Measurements from ENCODE around the gene ATP6V1C2. TPM values are rescaled to one million over a fixed set of nuclear protein-coding genes. Genes with fewer than 3 reads are reported as not detected.

The ATP6V1C2 gene
- total and polyA plus RNA-seq, 9 of the 15 experiments (the other 6 are each of a cell fraction or from before 2014, with no cell fraction given) = 0.01 to 0.31 (median 0.10) TPM; not detected in 4

DNA sequence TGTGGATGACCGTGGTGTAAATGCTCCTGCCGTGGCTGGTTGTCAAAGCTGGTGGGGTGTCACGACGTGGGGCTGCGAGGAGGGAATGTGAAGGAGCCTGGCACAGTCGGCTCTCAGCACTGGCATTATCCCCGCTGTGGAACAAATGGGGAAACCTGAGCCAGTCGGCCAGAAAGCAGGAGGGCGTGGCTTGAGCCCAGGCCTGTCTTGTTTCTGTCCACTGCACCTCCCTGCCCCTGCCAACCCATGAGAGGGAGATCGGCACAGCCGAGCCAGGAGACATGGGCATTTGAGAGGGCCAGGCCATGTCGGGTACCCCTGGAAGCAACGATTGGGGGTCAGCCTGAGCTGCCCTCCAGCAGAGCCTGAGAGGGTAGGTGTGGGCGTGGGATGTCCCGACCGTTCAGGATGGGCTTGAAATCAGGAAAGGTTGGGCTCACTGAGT, 46.7 kb downstream of the ATP6V1C2 start (continued):
- no peak for TF ChIP-seq RBM34 (IDR thresholded peaks at IDR 0.05; ENCODE audit: borderline replicate concordance, insufficient read depth, low read length)
- no peak for TF ChIP-seq CCNT2 (IDR thresholded peaks at IDR 0.05; ENCODE audit: borderline replicate concordance, extremely low read depth, insufficient read length, low read depth, low read length)
- TF ChIP-seq POLR2A (conservative IDR thresholded peaks at IDR 0.05) = no peak
- TF ChIP-seq, protein P1, sequence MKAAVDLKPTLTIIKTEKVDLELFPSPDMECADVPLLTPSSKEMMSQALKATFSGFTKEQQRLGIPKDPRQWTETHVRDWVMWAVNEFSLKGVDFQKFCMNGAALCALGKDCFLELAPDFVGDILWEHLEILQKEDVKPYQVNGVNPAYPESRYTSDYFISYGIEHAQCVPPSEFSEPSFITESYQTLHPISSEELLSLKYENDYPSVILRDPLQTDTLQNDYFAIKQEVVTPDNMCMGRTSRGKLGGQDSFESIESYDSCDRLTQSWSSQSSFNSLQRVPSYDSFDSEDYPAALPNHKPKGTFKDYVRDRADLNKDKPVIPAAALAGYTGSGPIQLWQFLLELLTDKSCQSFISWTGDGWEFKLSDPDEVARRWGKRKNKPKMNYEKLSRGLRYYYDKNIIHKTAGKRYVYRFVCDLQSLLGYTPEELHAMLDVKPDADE (conservative IDR thresholded peaks at IDR 0.05; ENCODE audit: control insufficient read depth, low read depth, low read length) = no peak
- no peak for TF ChIP-seq HDAC1 (IDR thresholded peaks at IDR 0.05)
- TF ChIP-seq ZNF184 (CRISPR knock-in tag; IDR thresholded peaks at IDR 0.05) = no peak
- TF ChIP-seq SIRT6 (IDR thresholded peaks at IDR 0.05; ENCODE audit: low read depth, low read length) = no peak

DNA sequence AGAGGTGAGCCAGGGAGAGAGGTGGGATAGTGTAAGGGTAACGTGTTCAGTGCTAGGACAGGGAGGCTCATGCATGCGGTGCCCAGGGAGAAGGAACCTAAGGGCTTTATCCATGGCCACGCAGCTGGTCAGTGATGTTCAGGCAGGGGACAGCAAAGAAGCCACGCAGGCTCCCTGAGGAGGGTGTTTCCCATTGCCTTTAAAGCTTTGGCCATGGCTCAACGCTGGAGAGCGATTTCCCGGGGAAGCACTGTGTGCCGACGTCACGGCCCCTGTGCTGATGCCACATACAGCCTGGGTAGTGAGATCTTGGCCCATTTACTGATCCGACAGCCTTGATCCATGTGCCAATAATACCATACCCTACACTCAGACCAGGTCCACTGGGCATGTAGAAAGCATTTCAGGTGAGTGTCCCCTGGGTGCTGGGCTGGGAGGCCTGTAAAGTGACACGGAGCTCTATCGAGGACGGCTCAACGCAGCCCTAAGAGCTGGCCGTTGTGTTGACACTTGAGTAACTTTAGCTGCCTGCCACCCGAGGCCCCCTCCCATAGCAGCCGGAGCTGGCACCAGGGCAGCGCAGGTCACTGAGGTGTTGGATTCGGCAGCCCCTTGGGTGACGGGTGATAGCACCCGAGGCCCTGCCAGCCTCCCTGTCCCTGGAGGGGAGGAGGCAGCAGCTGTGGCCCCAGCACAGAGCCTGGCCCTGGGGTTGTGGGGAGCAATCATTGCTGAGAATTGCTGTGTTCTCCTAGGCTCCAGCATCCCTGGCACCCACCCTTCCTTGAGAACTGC, 49.7 kb downstream of the ATP6V1C2 start:
- no peak overlapping the region for H3K27ac ChIP-seq (ENCODE audit: extremely low read depth, low read depth, low read length)
- no peak overlapping the region for H3K4me2 ChIP-seq (ENCODE audit: insufficient read depth, low read length)
- FAIRE-seq (no peak), ATAC-seq (no peak), DNase-seq (ENCODE audit: extremely low read depth in 1 of 4, low spot score in 3 of 4) (no peak)
- H3K79me2 ChIP-seq (ENCODE audit: control insufficient read depth, insufficient read depth, low read length) = no peaks in the 10 kb centered on the region
- TF ChIP-seq NUFIP1 (IDR thresholded peaks at IDR 0.05; ENCODE audit: partially characterized antibody) (no peak), MTA3 (IDR thresholded peaks at IDR 0.05; ENCODE audit: borderline replicate concordance) (no peak), NR2F6 (CRISPR knock-in tag; IDR thresholded peaks at IDR 0.05) (no peak), BRD4 (IDR thresholded peaks at IDR 0.05) (no peak), ZNF695 (CRISPR knock-in tag; IDR thresholded peaks at IDR 0.05) (no peak), BRF1 (IDR thresholded peaks at IDR 0.05; ENCODE audit: borderline replicate concordance, extremely low read depth, insufficient read length) (no peak), CEBPG (CRISPR knock-in tag; IDR thresholded peaks at IDR 0.05) (no peak), CEBPG (tag; conservative IDR thresholded peaks at IDR 0.05 in 1 of 2, IDR thresholded peaks at IDR 0.05 in 1 of 2) (no peak)
- TF ChIP-seq, protein P2, sequence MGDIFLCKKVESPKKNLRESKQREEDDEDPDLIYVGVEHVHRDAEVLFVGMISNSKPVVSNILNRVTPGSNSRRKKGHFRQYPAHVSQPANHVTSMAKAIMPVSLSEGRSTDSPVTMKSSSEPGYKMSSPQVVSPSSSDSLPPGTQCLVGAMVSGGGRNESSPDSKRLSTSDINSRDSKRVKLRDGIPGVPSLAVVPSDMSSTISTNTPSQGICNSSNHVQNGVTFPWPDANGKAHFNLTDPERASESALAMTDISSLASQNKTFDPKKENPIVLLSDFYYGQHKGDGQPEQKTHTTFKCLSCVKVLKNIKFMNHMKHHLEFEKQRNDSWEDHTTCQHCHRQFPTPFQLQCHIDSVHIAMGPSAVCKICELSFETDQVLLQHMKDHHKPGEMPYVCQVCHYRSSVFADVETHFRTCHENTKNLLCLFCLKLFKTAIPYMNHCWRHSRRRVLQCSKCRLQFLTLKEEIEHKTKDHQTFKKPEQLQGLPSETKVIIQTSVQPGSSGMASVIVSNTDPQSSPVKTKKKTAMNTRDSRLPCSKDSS (IDR thresholded peaks at IDR 0.05; ENCODE audit: low read depth, partially characterized antibody) = no peak
- TF ChIP-seq, protein P3, sequence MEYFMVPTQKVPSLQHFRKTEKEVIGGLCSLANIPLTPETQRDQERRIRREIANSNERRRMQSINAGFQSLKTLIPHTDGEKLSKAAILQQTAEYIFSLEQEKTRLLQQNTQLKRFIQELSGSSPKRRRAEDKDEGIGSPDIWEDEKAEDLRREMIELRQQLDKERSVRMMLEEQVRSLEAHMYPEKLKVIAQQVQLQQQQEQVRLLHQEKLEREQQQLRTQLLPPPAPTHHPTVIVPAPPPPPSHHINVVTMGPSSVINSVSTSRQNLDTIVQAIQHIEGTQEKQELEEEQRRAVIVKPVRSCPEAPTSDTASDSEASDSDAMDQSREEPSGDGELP (CRISPR knock-in tag; IDR thresholded peaks at IDR 0.05; ENCODE audit: borderline replicate concordance) = no peak
- BruUV-seq (replicated peaks) = no TSS peak
- peak overlapping the region in 1 of 2 experiments; percentile 22; a peak in 1 of 4 replicates for H3K9ac ChIP-seq (ENCODE audit: insufficient read depth in 1 of 2, low read depth in 2 of 2, low read length in 2 of 2)
- no peaks in the 10 kb centered on the region for H3K9me1 ChIP-seq (ENCODE audit: control insufficient read depth, insufficient read depth, low read length)
- H3K9me3 ChIP-seq (replicated peaks; ENCODE audit: control insufficient read depth, insufficient read depth, low read depth, low read length) = no peaks in the 10 kb centered on the region
- in situ Hi-C loops (cut with MboI) (no loop called here), intact Hi-C loops (cut with micrococcal nuclease) (no loop called here)
- ChIA-PET CTCF (ENCODE audit: low intra/inter-chr PET ratio) (no interaction called here), POLR2A (interaction anchor here (0.6 to 1.5 kb wide), 5 partner anchors 10 to 82 kb away, joined by 3 to 5 read pairs (median 3); no protein-coding TSS in a partner anchor)
- peaks cover 34 to 54% of the 10 kb centered on the region in 2 experiments; a peak in 4 of 5 replicates for H3K27me3 ChIP-seq (ENCODE audit: control insufficient read depth in 2 of 2, insufficient read depth in 2 of 2, low read length in 2 of 2)
- peaks cover 22% of the 10 kb centered on the region for H4K20me1 ChIP-seq (replicated peaks; ENCODE audit: control insufficient read depth, insufficient read depth, low read length)
- H3K4me3 ChIP-seq = no peak overlapping the region
- H2AFZ ChIP-seq (ENCODE audit: low read depth, low read length) = no peak overlapping the region
- WGBS (ENCODE audit: insufficient coverage, low coverage, missing lambda C conversion rate) = 10% methylated on average over 22 of the region's 22 CpGs
- peaks cover 0 to 21% of the 10 kb centered on the region in 2 experiments; a peak in 2 of 5 replicates for H3K4me1 ChIP-seq (replicated peaks in 1 of 2; ENCODE audit: control insufficient read depth in 2 of 2, insufficient read depth in 2 of 2, low read length in 2 of 2)
- H3K36me3 ChIP-seq (ENCODE audit: control insufficient read depth, insufficient read depth, low read length) = no peaks in the 10 kb centered on the region

Measured in K562 (cell line).